Middle frontal gyrus (tissue), 1 donor: ENCODE results near the gene LUZP2.

Experiments
- DNase-seq: peaks from one replicate; pipeline ENCODE4 v3.0.0-alpha.2; 2015; ENCODE audit warnings: low spot score; ENCODE audit errors: extremely low spot score

The LUZP2 gene

DNA sequence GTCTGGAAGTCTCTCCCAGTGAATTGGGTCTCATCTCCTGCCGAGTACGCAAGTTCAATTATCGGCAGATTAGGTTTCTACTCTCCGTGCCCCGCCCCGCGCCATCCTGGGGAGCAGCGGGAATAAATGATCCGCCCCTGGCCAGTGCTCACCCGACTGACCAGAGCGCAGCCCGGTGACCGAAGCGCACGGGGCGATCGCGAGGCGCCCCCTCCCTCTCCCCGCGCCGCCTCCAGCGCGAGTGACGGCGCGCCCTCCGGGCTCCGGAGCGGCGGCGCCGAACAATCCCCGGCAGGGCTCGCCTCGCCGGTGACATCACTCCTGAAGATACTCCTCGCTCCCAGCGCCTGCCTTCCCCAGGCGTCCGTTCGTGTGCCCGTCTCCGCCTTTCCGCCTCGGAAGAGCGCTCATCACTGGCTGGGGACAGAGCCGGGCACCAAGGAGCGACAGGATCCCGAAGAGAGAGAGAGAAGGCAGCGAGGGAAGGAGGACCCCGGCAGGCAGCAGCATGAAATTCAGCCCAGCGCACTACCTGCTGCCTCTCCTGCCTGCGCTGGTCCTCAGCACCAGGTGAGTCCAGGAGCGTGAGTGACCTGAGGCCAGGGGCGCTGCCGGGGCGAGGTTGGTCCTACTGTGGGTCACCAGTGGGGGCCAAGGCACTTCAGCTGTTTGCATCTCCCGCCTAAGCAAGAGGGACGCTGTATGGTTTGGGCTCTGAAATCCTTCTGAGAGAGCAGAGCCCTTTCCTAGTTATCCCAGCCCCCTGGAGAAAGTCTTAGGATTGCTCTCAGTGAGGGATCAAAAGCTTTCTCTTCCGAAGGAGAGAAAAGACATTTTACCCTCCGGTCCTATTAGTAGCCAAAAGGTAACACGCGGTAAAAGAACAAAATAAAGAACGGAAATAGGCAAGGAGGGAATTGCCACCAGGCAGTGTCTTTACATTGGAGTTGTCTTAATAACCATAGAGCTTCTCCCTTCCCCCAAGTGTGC lies at the start of gene LUZP2:
Gene LUZP2 (plus strand): TSS at position 318 of the 990 bp plus-strand sequence.
- no peak for DNase-seq

DNA sequence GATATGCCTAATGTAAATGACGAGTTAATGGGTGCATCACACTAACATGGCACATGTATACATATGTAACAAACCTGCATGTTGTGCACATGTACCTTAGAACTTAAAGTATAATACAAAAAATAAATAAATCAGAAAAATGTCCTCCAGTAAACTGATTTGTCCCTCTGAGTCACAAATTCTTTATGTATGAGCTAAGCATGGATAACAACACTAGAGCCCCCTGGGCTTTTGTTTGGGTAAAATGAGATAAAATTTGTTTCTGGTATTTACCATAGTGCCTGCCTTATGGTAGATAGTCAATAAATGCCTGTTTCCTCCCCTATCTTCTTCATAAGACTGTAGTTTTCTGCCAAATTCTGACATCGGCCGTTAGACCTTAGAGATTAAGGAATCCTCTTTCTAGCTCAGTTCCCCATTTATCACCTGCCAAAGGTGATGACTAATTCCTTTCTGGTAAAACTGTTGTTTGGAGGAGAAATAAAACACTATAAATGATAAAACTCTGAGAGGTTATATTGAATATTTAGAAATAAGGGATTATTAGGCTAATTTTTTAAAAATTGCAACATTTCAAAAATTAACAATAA lies 43.6 kb upstream of the LUZP2 start:
- DNase-seq, result no peak

DNA sequence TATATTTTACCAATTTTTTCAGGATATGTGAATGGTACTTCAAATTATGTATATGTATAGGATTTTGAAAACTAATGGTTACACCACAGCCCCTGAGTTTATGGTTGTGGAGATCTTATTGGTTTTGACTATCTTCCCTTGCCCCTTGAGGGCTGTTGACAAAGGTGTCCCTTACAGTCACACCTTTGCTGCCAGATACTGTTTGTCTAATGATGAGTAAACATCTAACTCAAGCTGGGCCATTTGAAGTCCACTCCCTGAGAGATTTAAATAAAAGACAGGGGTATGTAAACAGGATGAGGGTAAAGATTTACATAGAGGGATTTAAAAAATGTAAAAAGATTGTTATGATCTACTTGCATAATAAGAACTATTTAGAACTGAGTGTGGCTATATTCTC lies 38.9 kb upstream of the LUZP2 start:
- DNase-seq, result no peak

DNA sequence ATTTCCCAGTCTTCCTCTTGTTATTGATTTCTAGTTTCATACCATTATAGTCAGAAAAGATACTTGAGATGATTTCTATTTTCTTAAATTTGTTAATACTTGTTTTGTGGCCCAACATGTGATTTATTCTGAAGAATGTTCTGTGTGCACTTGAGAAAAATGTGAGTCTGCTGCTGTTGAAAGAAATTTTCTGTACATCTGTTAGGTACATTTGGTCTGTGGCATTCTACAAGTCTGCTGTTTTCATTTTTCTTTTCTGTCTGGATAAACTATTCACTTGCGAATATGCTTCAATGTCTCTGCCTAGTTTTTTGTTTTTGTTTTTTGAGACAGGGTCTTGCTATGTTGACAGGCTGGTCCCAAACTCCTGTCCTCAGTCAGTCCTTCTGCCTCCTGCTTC lies 26.4 kb upstream of the LUZP2 start:
- DNase-seq, result no peak

DNA sequence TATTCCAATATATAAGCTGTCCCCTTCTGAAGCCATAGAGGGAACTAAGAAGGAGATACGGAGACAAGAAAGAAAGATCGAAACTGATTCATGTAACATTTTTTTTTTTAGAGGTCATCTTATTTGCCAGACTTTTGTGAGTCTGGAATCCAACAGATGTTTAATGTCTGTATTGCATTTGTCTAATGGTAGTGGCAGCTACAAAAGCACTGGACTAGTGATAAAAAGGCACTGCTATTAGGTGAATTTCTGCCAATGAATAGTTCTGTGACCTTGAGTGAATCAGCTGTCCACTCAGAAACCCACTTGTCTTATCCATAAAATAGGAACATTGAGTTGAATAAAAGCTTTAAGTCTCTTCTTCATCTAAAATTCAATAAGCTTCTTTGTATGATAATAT lies 25.8 kb upstream of the LUZP2 start:
- DNase-seq, result no peak

DNA sequence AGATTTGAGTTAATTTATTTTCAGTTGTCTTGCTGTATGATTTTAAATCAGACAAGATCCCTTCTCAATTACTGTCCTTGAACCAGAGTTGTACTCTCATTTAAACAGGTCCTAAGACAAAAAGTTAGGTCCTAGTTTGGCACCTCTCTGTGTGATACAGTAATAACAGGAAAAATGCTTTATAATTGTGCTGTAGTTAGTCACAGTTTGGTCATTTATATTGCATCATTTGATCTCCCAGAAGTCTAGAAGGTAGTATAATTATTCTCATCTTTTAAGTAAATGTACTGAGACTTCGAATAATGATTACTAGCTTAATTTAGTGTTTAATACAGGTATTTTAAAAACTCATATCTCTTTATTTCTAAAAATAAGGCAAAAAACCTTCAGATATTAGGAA lies 18.1 kb upstream of the LUZP2 start:
- no peak for DNase-seq

DNA sequence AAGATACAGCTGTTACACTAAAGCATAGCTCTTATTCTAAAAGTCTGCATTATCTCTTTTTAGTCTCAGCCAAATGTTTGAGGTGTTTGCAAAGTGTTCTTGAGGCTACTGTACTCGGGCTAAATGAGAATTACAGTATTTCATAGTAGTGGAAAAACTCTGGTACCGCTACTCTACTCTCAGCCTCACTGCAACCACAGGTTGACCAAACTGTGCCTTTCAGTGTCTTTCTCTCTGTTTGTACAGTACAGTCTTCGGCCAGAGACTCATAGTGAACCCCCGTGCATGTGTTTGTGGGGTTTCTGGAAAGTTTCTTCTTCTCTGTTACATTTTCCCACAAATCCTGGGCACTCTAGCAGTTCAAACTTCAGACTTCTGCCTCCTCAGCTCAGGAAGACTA lies 7.4 kb upstream of the LUZP2 start:
- no peak for DNase-seq

DNA sequence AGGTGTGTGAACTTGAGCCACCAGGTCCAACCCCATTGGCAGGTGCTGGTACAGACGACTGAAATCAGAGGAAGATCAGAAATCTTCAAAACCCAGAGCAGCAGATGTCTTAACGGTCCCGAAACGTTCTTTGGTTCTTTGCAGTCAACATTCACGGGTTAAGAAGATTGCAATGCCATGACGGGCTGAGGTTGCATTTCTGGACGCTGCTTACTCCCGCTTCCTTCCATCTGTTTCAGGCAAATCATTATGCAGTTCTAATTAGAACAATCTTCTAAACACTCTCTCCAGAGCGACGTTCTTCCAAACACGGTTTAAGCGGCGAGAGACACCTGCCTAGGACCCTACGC lies 492 bp upstream of the LUZP2 start:
- DNase-seq, result no peak

DNA sequence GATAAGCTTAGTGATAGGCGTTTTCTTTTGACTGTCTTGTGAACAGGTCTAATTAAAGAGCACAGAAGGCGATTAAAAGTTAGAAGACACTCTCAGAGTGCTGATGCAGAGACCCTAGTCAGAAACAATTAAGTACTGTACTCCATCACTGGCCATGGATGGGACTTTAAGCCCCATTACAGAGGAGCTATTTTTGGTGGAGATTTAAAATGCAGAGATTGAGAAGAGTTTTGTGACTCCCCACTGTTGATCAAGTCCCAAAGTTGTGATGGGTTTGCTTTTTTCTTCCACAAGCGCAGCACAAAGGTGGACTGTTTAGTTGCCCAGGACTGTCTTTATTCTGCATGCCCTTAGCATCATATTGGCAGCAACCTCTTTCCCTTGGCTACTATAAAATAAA lies 978 bp downstream of the LUZP2 start:
- no peak for DNase-seq

DNA sequence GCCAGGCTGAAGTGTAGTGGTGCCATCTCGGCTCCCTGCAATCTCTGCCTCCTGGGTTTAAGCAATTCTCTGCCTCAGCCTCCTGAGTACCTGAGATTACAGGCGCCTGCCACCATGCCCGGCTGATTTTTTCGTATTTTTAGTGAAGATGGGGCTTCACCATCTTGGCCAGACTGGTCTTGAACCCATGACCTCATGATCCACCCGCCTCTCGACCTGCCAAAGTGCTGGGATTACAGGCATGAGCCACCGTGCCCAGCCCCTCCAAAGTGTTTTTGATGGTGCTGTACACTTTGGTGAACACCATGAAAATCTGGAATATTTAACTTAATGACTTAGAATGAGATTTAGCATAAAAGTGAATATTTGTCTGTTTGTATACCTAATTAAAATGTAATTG lies 5.6 kb downstream of the LUZP2 start:
- no peak for DNase-seq

DNA sequence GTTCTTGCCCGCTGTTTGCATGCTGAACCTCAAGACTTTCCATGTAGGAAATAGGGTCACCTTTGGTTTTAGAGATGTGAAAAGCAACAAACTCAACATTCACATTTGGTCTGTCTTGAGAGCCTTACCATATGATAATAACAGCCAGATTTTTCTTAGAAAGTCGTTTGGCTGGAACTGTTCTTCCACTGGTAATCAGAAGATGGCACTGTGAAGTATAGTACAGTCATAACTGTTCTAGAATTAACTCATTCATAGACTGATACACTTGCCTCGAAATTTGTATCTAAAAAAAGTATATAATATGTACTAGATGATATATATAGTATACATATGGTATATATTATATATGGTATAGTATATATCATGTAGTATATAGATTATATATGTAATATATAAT lies 12.3 kb downstream of the LUZP2 start:
- DNase-seq, result no peak

DNA sequence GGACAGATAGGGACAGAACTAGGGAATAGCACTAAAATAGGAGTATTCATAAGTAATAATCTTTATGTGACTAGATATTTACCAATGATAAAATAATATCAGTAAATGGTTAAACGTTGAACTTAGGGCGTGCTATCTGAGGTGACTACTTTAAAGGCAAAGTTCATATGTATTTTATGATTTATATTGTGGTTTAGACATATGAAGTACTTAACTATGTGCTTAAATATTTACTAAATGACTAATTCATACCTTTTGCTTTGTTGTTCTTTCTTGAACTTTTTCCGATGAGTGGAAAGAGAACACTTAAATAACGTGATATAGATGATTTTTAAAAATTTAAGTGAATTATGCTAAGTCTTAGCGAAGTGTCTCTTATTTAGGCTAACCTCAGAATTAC lies 14.7 kb downstream of the LUZP2 start:
- no peak for DNase-seq

DNA sequence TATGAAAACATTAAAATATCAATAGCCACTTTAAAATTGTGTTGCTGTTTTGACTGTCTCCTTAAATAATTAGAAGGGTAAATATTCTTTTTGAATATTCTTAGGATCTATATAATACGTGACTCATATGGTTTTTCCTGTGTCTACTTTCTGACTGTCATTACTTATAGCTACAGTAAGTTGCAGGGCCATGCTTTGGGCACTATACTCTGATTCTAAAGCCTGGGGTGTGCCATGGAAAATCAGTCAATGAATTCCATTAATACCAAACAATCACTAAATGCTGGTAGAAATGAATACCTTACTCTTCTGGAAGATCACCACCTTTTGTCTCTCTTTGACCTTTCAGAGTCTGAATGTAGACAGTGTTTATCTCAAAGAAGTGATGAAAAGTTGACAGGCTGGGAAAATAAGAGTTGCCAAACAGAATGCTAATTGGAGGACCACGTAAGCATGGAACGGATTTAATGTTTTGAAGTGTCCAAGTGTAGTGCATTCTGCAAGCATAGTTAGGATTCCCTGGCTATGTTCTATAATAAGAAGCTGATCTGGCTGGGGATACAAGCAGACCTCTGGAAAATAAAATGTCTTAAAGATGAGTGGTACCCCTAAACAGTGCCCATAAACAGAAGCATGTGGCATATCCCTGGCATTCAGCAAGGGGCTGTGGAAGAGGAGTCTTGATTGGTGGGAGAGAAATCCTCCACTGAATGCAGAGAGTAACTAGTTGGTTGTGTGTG lies 16.8 kb downstream of the LUZP2 start:
- DNase-seq, result no peak

DNA sequence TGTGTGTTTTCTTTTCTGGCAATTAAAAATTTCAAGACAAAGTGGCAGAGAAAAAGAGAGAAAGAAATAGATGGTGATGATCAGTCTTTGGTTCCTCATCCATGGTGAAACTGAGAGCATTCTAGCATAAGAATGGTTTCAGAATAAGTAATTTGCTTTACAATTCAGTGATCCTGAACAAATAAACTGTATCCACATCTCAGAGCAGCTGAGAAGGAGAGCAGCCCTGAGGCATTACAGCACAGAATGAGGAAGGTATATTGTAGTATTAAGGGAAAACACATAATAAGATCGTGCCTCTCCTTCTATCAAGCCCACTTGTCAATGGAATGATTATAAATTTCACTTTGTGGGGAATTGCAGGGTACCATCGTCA lies 17.4 kb downstream of the LUZP2 start:
- no peak for DNase-seq

DNA sequence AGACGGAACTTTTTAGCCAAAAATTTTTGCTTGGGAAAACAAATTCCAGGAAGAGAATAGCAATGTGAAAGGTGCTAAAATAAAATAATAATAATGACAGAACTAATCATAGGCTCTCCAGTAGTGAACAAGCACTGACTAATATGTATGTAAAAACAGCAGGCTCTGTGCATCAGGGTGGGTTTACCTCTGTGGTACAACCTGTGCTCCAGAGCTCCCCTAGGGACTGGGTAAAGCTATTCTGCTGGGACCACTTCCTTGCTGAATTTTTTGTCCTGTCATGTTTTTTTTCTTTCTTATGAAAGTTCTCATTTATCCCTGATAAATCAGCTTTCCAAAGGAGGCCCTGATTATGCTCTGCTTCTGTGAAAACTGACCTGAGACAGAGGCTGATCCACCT lies 18.8 kb downstream of the LUZP2 start:
- no peak for DNase-seq

DNA sequence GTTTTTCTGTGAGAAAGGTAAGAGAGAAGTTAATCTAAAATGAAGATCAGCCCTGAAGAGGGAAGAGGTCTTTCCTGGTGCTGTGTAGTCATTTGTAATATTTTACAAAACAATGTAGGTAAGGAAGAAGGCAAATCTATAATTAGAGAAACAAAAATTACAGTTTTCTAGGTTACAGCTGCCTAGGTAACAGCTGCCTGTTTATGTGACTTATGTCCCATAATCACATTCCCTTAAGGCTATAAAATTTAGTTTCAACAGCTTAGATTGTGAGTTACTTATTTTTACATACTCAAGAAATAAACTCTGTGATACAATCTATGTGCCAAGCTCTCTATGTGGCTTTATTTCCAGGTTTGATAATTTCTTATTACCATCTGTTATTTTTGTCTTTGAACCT lies 19.8 kb downstream of the LUZP2 start:
- no peak for DNase-seq

DNA sequence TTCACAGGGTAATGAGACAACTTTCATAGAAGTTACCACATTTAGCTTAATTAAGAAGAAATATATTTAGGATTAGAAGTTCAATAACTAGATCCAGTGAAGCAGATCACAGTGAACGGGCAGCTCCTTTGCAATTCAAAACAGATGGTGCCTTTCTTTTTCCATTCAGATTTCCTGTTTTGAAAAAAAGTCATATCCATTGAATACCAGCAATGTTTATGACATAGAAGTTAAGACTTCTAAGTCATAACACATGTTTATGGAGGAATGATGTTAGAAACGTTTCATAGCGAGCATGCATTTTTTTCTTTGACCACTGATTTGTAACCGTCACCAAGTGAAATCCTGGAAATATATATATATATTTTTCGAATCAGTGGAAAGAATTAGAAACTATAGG lies 24.7 kb downstream of the LUZP2 start:
- DNase-seq, result no peak

DNA sequence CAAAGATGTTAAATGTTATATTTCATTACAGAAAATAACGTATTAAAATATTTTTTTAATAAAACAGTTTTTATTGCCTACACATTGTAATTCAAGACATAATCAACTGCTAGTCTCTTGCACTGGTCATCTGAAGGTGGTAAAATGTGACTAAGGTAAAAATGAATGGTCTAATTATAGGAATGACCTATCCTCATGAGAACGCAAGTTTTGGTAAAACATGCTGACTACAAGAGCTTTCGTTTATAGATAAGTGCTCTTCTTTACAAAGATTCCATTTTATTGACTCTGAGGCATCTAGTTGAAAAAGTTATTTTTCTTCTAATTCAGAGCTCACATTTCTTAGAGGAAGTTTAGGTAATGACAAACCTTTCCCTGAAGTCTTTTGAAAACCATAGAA lies 27.3 kb downstream of the LUZP2 start:
- DNase-seq, result no peak

DNA sequence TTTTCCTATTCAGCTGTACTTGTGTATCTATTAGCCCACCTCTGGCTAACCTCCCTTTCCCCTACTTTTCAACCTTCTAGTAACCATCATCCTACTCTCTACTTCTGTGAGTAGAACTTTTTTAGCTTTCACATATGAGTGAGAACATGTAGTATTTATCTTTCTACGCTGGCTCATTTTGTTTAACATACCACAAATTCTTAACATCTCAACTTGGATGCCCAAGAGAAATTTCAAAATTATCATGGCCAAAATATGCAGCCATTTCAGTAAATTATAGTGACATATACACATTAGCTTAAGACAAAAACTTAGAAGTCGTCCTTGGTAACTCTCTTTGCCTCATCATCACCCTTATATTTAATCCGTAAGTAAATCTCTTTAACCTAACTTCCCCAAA lies 34.7 kb downstream of the LUZP2 start:
- DNase-seq, result no peak

DNA sequence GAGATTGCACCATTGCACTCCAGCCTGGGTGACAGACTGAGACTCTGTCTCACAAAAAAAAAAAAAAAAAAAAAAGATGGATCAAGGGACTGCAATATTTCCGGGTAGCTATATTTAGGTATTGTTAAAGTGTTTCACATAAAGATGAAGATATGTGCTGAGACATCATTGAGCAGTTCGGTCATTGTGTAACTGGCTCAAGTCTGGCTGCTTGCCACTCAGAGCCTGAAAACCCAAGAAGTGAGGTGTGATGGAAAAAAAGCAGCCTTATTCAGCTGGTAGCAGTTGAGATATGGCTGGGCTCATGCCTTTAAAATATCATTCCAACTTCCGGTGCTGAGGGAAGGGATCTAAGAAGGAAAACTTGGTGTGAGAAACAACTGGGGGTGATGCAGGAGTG lies 46.9 kb downstream of the LUZP2 start:
- DNase-seq, result no peak

DNA sequence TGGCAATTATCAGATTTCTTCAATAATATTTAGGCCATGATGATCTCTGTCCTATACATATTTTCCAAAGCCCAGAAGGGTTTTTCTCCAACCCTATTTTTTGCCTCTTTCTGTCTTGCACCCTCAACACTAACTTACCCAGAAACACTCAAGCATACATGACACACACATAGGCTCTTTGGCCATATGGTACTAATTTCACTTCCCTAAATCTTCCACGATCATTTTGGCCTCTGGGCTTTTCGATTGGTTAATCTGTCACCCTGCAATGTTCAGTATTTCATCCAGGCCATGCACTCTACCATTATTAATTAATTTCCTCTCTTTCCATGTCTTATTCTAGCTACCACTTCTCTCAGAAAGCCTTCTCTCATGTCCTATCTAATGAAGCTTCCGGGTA lies 59.8 kb downstream of the LUZP2 start:
- DNase-seq, result no peak

DNA sequence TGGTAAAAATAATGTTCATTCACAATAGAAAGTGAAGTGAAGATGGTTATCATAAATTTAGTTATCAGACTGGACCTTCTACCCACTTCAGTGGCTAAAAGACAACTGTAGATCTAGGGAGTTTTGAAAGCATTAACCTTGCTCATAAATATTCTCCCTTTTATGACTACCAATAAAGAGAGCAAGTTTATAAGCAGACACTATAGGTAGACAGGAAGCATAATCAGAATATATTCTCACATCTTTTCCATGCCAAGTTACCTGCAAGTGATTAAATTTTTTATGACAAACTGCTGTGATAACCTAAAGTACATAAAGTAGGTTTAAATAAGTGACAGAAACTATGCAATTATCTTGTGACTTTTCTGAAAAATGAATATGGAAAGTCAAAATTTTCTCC lies 62.5 kb downstream of the LUZP2 start:
- DNase-seq, result no peak
